GM21529 (cell line): ENCODE results near the gene DSC3.
"Not testable (repeated sequence)": the region's sequence is repeated elsewhere in the genome, so short reads cannot be mapped to it uniquely, and the experiment has no call there.

Source experiments
- ATAC-seq: cut with Tn5 transposase; IDR thresholded peaks from one replicate; pipeline ENCODE4 v1.9.1; 2021; ENCODE audit not compliant: unreplicated experiment

DSC3 gene

DNA sequence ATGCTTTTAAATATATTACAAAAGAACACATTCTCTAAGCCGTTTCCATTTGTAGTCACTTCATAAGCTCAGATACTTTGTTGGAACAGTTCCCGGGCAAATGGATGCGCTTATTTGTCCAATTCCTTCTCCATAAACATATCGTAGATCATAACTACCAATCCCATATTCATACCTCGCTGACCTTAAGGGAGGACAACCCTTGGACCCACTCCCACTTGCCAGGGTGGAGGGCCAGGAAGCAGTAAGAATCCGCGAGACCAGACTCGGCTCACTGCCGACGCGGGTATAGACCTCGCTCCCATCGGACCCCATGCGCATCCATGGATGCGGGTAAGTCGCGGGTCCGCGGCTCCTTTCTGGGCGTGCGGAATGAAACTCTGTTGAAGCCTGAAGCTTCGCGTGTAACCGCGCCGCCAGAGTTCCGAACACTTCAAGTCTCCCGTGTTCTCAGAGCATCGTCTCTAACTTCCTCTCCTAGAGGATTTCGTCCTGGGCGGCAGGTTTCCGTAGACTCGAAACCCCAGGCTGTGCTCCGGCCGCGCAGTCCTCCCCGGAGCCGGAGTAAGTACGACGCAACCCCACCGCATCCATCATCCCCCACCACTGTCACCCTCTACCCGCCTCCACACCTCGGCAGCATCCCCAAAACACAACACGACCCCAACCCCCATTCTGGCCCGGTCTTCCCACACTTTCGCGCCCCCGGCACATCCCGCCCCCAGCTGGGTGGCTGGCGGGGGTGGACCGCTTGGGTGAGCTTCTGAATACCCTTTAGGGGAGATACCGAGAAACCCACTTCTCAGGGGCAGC is 1.1 kb downstream of the DSC3 start:
- no peak for ATAC-seq

- ATAC-seq: no peak
Measured at GRCh38 chr18:31040686-31041270, 1.8 kb downstream of the DSC3 start.

- ATAC-seq: no peak
Measured at GRCh38 chr18:31039426-31039825, 3.1 kb downstream of the DSC3 start.

DNA sequence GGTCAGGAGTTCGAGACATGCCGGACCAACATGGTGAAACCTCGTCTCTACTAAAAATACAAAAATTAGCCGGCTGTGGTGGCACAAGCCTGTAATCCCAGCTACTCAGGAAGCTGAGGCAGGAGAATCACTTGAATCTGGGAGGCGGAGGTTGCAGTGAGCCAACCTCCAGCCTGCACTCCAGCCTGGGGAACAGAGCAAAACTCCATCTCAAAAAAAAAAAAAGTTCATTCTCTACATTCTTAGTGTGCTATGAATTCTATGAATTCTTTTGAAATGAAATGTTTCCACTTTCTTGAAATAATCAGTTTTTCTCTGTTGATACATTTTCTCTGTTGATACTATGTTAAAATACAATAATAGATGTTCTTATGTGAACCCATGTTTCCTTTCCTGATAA is 4.9 kb downstream of the DSC3 start:
- ATAC-seq: not testable (repeated sequence)

DNA sequence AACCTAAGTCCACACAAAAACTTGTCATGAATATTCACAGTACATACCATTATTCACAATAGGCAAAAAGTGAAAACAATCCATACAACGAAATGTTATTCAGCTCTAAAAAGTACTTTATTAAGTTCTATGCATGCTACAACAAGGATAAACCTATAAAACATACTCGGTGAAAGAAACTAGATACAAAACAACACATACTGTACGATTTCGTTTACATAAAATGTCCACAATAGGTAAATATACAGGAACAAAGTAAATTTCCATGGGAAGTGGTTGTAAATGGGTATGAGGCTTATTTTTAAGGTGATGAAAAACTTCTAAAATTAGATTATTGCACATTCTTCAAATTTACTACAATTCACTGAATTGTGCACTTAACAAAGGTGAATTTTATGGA is 8.0 kb downstream of the DSC3 start:
- ATAC-seq: no peak

DNA sequence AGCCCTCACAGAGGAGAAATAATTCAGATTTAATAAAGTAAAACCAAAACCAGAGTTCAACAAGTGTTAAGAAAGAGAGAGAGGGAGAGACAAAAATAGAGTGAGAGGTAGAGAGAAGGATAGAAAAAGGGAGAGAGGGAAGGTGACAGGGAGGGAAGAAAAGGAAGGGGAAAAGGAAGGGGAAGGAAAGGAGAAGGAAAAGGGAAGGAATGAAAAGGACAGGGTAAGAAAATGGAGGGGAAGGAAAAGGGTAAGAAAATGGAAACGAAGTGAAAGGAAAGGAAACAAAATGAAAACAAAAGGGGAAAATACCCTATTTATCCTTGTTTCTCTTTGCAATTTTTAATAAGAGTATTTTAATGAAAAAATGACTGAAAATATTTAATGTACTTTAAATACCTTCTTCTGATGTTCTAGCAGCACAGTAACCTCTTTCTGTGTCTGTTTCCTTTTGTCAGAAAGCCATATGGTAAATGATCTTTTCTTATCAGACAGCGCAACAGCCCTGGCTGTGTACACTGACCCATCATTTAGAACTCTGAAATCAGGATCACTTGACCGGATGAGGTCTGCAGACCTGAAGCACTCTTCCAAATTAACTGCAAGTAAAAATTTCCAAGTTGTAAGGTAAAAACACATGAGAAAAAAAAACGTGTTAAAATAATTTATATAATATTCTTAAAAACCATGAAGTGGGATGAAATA is 11.8 kb downstream of the DSC3 start:
- no peak for ATAC-seq

DNA sequence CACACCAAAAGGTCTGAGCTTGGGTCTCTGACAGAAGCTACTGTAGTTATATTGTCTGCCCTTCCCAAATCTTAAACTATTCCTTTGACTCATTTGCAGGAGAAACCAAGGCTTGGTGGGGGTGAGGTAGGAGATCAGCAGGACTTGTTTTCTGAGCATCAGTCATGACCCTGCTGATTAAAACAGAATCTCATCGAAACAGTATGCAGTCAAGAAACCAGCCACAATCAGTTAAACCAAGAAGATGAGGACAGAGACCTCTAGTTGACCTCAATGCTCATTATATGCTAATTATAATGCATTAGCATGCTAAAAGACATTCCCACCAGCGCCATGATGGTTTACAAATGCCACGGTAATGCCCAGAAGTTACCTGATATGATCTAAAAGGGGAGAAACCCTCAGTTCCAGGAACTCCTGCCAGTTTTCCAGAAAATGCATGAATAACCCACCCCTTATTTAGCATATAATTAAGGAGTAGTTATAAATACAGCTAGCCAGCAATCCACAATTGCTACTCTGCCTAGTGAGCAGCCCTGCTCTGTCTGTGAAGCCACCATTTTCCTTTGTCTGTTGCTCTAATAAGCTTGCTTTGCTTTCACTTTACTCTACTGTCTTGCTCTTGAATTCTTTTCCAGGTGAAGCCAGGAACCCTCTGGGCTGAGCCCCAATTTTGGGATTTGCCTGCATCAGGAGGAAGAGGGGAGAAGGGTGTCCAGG is 26.7 kb downstream of the DSC3 start:
- no peak for ATAC-seq

DNA sequence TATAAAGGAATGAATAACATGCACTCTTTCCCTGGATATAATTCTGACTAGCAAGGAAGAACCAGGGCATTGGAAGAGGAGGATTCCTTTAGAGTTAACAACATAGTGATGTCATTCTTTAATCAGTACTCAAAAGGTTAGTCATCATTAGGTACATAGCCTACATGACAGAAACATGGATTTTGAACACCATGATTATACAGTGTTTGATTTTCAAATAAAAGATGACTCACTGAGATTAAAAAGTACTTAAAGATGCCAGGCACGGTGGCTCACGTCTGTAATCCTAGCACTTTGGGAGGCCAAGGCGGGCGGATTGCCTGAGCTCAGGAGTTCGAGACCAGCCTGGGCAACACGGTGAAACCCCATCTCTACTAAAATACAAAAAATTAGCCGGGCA is 31.1 kb downstream of the DSC3 start:
- not testable (repeated sequence) for ATAC-seq

DNA sequence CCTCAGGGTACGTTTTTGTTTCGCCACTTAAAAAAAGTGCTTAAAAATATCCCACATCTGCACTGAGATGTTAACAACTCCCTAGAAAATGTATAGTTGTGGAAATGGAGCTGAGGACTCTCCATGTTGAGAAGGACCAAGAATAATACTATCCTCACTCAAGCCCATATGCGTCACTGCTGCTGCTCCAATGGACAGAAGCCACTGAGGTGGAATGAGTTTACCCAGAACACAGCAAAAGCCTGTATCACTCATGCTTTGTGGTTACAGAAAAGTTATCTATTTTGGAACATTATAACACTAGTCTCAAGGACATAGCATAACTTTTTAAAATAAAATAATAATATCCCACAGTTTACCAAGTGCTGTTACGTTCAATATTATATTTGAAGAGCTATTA is 31.9 kb downstream of the DSC3 start:
- no peak for ATAC-seq

GRCh38 chr18:30999887-31000628 is 42.5 kb downstream of the DSC3 start:
- no peak for ATAC-seq

DNA sequence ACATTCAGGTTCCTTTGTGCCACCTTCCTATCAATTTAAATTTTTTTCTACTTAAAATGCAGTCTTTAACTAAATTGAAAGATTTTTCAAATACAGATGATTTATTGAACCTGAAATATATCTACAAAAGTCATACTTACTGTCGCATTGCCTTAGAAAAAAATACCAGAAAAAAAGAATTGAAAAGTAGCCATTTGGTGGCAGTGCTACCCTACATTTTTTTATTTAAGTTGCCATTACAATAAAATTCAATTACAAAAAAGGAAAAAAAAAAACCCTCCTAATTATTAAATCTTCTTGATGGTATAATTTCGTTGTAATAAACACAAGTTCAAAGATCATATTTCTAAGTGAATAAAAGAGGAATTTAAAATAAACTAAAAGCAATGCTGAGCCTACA is 43.4 kb downstream of the DSC3 start:
- ATAC-seq: no peak

- ATAC-seq: no peak
Measured at GRCh38 chr18:30997223-30997622, 45.3 kb downstream of the DSC3 start.

- ATAC-seq: no peak
Measured at GRCh38 chr18:30992231-30992630, 50.3 kb downstream of the DSC3 start.

DNA sequence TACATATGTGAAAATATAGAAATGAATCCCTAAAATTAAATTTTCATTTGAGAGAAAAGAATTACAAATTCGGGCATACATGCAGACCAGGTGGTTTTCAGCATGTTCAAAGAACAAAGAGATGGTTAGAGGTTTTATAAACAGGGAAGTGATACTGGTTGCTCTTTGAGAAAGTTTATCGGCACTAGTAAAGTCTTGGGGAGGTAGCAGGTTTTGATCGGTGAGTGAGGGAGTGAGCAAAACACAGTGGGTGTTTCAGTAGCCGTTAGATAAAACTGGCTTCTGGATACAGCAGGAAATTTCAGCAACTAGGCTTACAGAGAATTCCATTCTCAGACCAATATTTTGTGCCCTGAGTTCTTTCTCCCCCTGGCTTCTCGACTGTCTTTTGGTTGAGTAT is 51.1 kb downstream of the DSC3 start:
- no peak for ATAC-seq

DNA sequence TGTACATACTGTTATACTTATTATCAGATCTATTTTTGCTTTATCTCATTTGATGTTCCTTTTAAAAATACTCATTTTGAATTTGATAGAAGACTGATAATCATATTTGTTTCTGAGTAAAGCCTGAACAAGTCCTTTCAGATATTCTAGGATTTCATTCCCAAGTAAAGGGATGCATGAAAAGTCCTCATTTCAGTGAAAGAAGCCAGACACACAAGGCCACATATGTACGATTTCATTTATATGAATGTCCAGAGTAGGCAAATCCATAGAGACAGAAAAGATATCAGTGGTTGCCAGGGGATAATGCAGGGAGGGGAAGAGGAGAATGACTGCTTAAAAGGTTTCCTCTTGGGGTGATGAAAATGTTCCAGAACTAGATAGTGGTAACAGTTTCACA is 53.4 kb downstream of the DSC3 start:
- ATAC-seq: no peak

GRCh38 chr18:30988440-30988839 is 54.1 kb downstream of the DSC3 start:
- no peak for ATAC-seq

- no peak for ATAC-seq
Measured at GRCh38 chr18:30987467-30988241, 54.9 kb downstream of the DSC3 start.

DNA sequence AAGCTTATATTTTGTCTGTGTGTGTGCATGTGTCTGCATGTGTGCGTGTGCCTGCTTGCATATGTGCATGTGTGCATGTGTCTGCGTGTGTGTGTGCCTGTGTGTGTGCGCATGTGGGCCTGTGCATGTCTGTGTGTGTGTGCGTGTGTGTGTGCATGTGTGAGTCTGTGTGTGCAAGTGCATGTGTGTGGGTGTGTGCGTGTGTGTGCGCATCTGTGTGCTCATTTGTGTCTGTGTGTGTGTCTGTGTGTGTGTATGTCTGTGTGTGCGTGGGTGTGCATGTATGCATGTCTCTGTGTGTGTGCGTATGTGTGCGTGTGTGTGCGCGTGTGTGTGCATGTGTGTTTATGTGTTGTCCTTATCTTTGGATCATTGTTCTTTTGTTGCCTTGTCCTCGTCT is 56.8 kb downstream of the DSC3 start:
- no peak for ATAC-seq

GRCh38 chr18:30982285-30982992 is 60.1 kb downstream of the DSC3 start:
- ATAC-seq: no peak
